ENCODE measurements around the gene LCLAT1. TPM values are rescaled to one million over a fixed set of nuclear protein-coding genes. Genes with fewer than 3 reads are reported as not detected.
"Not testable (repeated sequence)": the region's sequence is repeated elsewhere in the genome, so short reads cannot be mapped to it uniquely, and the experiment has no call there.

LCLAT1 gene
- total RNA-seq, 1 experiment from 2014 or later: 36.0 TPM

DNA sequence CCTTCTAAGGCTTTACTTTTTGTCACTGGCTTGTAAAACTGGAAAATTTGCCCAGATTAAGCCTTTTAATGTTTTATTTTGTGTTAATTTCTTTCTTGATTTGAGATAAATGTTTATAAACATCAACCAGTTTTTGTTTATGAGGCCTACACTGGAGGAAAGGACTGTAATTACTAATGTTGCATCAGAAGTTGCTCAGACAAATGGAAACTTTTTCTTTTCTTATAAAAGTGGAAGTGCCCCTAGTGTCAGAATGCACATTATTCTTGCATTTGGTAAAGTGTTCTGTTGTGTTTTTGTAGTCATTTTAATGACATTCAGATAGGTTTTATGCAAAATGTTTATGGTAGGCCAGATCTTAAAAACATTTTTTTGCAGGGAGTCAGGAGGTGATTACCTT is 25.3 kb downstream of the LCLAT1 start:
- in situ Hi-C loops (cut with HindIII; ENCODE audit: low pct_unique_long_range_greater_than_20kb, low sequenced_read_pairs): no loop called here
- no peak for DNase-seq (ENCODE audit: low read depth)

DNA sequence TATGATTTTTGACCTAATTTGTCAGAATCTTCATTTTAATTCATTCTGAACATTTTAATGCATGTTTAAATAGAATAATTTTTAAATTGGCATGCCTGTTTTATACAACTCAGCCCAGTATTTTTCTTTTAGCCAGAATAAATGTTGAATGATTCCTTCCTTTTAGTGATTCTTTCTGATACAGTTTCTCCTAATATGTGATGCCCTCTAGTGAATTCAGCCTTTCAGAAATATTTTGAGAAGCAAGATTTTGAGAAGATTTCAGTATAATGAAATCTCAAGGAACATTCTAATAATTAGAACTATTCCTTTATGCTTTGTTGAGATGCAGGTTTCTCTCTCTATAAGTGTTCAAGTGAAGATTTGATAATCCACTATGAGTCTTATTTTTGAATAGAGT is 28.5 kb downstream of the LCLAT1 start:
- in situ Hi-C loops (cut with HindIII; ENCODE audit: low pct_unique_long_range_greater_than_20kb, low sequenced_read_pairs): no loop called here
- no peak for DNase-seq (ENCODE audit: low read depth)

DNA sequence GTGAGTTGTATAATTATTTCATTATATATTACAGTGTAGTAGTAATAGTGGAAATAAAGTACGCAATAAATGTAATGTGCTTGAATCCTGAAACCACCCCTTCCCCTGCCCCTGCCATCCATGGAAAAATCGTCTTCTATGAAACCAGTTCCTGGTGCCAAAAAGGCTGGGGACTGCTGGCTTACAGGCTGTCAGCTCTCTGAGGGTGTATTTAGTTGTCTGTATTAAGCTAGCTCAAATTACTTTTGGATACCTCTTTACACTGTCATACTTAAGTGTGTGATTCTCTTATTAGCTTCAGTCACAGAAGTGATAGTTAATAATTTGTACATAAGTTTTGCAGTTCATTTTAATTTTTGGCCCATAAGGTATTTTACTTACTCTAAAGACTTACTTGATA is 29.6 kb downstream of the LCLAT1 start:
- in situ Hi-C loops (cut with HindIII; ENCODE audit: low pct_unique_long_range_greater_than_20kb, low sequenced_read_pairs): no loop called here
- DNase-seq (ENCODE audit: low read depth): no peak

DNA sequence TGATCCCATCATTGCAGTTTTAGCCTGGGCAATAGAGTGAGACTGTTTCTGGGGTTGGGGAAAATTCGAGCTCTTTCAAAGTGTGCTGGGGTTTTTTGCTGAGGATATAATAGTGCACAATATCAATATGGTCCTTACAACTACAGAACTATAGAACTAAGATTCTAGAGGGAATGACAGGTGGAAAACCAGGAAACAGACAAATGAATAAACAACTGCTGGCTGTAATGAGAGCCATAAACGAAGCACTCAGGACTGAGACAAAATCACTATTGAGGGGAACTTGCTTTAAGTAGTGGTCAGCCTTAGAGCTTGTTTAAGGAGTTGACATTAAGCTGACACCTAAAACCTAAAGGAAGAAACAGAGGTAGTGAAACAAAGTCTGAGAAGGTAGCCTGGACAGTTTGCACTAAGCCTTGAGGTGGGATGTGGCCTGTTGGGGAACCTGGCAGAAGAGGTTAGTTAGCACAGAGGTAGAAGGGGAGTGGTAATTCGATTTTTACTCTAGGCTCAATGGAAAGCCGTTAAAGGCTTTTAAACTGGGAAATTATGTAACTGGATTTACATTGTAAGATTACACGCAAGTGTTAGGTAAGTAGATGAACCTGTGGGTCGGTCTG is 33.8 kb downstream of the LCLAT1 start:
- DNase-seq (ENCODE audit: low read depth): no peak

DNA sequence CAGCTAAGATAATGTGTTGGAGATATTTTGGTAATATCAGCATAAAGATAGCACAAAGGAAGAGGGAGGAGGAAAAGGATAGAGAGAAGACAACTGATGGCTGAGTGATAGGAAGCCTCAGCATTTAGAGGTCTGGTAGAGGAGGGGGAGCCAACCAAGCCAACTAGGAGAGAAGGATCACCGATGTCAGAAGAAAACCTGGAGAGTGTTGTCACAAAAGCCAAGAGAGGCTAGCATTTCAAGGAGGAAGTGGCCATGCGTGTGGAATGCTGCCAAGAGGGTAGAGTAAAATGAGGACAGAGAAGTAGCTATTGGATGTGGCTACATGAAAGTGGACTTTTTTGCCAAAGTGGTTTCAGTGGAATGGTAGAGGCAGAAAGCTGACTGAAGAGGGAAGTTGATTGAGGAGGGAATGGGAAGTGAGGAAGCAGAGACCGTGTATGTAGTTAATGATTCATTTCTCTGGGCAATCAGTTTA is 34.3 kb downstream of the LCLAT1 start:
- in situ Hi-C loops (cut with HindIII; ENCODE audit: low pct_unique_long_range_greater_than_20kb, low sequenced_read_pairs): no loop called here
- no peak for DNase-seq (ENCODE audit: low read depth)

More for the DNA sequence above, 33.8 kb downstream of the LCLAT1 start:
- in situ Hi-C loops (cut with HindIII; ENCODE audit: low pct_unique_long_range_greater_than_20kb, low sequenced_read_pairs): no loop called here

DNA sequence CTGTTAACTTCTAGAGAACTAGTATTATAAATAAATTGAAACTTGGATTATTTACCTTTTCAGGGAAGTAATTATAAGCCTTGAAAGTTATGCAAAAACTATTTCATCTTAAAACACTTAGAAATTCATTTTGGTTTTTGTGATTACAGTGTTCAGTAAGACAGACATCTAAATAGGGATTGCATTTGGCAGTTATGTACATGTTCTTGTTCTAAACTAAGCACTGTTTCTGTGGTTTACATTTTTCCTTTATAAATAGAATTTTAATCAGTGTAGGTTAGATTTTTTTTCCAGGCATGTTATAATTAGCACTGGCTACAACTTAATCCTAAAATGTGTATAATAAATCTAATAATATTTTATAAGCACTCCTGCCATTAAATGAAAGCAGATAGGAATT is 35.0 kb downstream of the LCLAT1 start:
- in situ Hi-C loops (cut with HindIII; ENCODE audit: low pct_unique_long_range_greater_than_20kb, low sequenced_read_pairs): no loop called here
- no peak for DNase-seq (ENCODE audit: low read depth)

DNA sequence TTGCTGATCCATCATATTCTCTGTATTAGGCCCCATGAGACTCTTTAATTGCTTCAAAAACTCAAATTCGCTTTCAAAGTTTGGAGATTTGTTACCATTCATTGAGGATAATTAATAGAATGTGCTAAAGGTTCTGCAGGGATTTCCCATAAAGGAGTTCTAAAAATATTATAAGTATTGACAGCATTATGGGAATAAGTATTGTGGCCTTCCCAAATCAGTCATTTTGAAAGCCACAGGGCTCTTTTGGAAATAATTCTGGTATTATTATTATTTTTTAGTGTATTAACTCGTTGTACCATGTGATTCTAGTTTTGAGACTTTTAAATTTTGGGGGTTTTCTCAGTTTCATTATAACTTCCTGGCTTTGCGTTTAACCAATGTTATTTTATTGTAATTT is 37.1 kb downstream of the LCLAT1 start:
- in situ Hi-C loops (cut with HindIII; ENCODE audit: low pct_unique_long_range_greater_than_20kb, low sequenced_read_pairs): no loop called here
- DNase-seq (ENCODE audit: low read depth): no peak

DNA sequence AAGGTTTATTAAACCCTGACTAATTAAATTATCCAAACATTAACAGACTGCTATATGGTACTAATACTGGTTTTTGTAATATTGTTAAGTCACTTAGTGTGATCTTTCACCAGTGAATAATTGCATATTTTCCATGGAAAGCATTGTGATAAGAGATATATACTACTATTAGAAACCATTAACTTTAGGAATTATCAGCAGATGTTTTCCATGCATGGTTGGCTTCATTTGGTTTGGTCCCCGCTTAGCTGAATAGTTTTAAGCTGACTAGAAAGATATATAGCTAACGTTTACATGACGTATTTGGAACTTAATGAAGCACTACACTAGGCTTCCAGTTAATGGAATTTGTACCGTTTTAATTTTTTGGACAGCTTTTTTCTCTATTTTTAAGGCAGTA is 37.9 kb downstream of the LCLAT1 start:
- in situ Hi-C loops (cut with HindIII; ENCODE audit: low pct_unique_long_range_greater_than_20kb, low sequenced_read_pairs): no loop called here
- DNase-seq (ENCODE audit: low read depth): no peak

DNA sequence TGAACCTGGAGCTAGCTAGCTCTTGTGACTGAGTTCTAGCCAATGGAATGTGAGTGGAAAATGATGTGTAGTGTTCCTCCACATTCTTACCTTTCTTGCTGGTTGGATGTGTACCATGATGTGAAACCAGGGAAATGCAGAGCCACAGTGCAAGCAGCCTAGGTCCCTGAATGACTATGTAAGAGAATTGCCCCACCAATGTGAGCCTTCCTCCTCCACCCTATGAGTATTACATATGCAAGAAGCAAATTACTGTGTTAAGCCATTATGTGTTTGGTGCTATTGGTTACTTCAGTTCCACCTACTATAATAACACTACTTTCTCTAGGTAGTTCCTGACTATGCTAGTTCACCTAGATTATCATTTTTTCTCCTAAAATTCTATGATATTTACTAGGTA is 39.6 kb downstream of the LCLAT1 start:
- DNase-seq (ENCODE audit: low read depth): no peak
- in situ Hi-C loops (cut with HindIII; ENCODE audit: low pct_unique_long_range_greater_than_20kb, low sequenced_read_pairs): no loop called here

DNA sequence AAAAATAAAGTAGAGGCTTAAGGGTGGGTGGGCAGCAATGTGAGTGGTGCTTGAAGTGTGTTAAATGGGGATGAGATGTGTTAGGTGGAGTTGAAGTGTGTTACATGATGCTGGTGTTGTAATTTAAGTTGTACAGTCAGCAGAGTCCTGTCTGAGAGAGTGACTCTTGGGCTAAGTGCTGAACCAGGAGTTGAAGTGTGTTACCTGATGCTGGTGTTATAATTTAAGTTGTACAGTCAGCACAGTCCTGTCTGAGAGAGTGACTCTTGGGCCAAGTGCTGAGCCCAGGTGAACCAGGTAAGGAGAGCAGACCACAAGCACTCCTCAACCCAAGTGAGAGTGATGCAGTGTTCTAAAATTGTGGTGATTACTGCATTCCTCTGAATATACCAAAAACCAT is 40.6 kb downstream of the LCLAT1 start:
- DNase-seq (ENCODE audit: low read depth): no peak
- in situ Hi-C loops (cut with HindIII; ENCODE audit: low pct_unique_long_range_greater_than_20kb, low sequenced_read_pairs): no loop called here

DNA sequence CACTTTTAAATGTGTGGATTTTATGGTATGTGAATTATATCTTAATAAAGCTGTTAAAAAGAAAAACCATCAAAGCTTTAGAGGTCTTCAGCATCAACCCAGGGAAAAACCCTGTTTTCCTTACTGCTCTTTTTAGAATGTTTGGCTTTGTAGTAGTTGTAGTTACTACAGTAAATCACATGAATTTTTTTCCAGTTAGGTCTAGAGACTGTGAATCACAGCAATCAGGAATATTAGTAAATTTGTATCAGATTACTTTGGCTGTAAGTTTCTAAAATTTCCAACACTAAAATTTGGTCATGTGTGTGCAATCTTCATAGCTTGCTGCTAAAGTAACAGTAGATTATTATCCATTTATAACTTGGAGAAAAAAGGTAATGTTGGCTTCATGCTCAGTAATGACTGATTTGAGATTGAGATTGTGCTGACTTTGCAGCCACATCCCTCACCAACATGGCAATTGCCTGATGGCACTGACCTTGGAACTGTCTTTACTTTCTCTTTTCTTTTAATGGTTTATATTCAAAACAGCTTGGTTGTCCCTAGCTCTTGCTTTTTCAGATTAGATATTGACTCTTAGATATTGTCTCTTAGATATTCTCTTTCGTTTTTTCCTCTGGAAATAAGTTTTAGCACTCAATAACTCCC is 41.1 kb downstream of the LCLAT1 start:
- DNase-seq (ENCODE audit: low read depth): no peak
- in situ Hi-C loops (cut with HindIII; ENCODE audit: low pct_unique_long_range_greater_than_20kb, low sequenced_read_pairs): no loop called here

DNA sequence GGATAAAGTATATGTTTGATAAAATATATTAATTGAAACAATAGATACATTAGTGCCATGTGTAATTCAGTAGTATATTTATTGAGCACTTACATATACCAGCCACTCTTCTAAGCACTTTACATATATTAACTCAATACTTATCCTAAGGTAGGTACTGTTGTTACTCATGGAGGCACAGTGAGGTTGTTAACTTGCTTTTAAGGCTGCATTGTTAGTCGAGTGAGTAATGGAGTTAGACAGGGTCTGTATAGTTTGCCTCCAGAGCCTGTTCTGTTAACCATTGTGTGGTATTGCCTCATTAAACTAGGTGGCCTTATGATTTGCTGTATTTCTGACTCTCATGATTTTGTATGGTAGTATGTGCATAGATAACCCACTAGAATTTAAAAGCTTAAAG is 44.2 kb downstream of the LCLAT1 start:
- DNase-seq (ENCODE audit: low read depth): no peak

DNA sequence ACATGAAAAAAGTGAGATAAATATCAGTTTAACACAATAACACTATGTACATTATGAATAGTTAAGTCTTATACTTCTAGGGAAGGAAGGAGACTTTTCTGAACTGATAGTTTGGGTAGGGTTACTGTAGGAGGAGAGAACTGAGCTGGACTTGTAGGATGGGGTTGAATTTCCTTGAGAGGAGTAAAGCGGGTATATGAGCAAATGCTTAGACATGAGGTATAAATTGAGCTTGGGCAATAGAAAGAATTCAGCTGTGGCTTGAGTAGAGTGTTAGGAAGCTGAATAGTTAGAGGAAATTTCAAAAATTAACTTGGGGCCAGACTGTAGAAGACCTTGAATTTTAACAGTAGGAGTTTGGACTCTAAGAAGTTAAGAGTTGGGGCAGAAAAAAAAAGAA is 45.1 kb downstream of the LCLAT1 start:
- no peak for DNase-seq (ENCODE audit: low read depth)
- in situ Hi-C loops (cut with HindIII; ENCODE audit: low pct_unique_long_range_greater_than_20kb, low sequenced_read_pairs): no loop called here

More for the DNA sequence above, 44.2 kb downstream of the LCLAT1 start:
- in situ Hi-C loops (cut with HindIII; ENCODE audit: low pct_unique_long_range_greater_than_20kb, low sequenced_read_pairs): no loop called here

DNA sequence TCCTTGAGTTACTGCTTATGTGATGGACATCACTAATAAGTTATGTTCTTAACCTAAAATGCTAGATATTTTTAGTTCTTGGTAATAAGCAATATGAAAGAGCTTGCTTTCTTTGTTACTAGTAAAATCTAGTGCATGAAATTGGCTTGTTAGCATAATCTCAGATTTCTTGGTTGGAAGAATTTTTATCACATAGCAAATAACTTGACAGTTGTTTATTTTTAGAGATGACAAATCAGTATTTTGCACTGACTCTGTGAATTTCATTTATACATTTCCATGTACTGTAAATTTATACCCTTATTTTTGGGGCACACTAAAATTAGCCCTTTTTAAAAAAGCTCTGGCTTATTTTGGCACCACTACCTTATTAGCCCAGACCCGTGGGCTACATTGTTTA is 45.6 kb downstream of the LCLAT1 start:
- in situ Hi-C loops (cut with HindIII; ENCODE audit: low pct_unique_long_range_greater_than_20kb, low sequenced_read_pairs): no loop called here
- no peak for DNase-seq (ENCODE audit: low read depth)

DNA sequence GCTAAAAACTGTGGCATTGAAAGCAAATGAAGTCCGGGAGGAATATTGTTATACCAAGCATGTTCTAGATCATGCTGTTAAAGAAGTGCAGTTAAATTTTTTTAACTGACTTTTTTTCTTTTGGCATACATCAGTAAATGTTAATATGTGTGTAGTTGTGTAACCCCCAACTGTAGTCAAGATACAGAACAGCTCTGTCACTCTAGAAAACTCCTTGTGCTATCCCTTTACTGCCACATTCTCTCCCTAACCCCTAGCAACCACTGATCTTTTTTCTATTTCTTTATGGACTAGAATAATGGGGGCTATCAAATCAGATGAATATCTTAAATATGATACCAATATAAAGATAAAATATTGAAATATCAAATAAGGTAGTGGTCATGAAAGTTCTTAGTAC is 46.4 kb downstream of the LCLAT1 start:
- DNase-seq (ENCODE audit: low read depth): no peak
- in situ Hi-C loops (cut with HindIII; ENCODE audit: low pct_unique_long_range_greater_than_20kb, low sequenced_read_pairs): no loop called here

DNA sequence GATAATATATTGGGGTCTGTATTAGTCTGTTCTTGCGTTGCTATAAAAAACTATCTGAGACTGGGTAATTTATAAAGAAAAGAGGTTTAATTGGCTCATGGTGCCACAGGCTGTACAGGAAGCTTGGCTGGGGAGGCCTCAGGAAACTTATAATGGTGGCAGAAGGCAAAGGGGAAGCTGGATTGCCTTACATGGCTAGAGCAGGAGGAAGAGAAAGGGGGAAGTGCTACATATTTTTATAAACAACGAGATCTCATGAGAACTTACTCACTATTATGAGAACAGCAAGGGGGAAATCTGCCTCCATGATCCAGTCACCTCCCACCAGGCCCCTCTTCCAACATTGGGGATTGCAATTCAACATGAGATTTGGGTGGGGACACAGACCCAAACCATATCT is 48.9 kb downstream of the LCLAT1 start:
- in situ Hi-C loops (cut with HindIII; ENCODE audit: low pct_unique_long_range_greater_than_20kb, low sequenced_read_pairs); DNase-seq (ENCODE audit: low read depth): not testable (repeated sequence)

DNA sequence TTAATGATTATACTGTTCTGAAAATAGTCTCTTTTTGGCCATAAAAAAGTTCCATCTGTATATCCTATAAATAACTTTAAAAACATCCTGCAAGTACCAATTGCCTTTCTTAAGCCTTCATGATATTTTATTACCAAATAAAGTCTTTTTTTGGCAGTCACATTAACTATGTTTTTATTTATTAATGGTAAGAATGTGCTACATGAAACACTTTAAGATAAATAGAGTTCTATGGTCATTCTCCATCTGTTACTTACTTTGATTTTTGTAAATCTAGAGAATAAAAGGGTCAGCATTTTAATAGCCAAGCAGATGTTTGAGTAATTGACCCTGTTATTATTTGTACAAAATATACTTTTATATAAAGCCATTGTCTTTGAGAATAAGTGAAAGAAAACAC is 52.6 kb downstream of the LCLAT1 start:
- in situ Hi-C loops (cut with HindIII; ENCODE audit: low pct_unique_long_range_greater_than_20kb, low sequenced_read_pairs): no loop called here
- DNase-seq (ENCODE audit: low read depth): no peak

DNA sequence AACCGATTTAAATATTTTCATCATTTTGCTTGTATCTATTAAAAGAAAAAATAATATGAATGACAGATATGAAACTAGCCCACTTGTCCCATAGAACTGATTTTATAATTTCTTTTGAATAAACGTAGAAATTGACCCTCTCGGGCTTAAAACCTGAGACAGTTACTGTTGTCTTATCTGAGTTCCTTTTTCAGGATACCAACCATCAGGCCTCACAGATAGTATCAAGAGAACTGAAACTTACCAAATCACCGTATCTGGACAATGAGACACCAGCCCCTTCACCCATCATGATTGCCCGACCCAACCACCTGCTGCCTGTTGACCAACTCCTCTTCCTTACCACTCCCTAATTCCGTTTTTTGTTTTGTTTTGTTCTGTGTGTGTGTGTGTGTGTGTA is 53.7 kb downstream of the LCLAT1 start:
- DNase-seq (ENCODE audit: low read depth): no peak

DNA sequence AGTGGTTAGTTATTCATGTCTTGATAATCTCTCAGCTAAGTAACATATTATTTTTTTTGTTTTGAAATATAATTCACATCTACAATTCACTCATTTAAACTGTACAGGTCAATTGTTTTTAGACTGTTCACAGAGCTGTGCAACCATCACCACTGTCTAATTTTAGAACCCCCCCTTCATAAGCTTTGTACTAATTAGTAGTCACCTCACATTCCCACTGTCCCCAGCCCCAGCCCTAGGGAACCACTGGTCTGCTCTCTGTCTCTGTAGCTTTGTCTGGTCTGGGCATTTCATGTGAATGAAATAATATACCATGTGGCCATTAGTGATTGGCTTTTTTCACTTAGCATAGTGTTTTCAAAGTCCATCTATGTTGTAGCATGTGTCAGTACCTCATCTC is 55.3 kb downstream of the LCLAT1 start:
- no peak for DNase-seq (ENCODE audit: low read depth)
- in situ Hi-C loops (cut with HindIII; ENCODE audit: low pct_unique_long_range_greater_than_20kb, low sequenced_read_pairs): no loop called here

More for the DNA sequence above, 53.7 kb downstream of the LCLAT1 start:
- in situ Hi-C loops (cut with HindIII; ENCODE audit: low pct_unique_long_range_greater_than_20kb, low sequenced_read_pairs): no loop called here

DNA sequence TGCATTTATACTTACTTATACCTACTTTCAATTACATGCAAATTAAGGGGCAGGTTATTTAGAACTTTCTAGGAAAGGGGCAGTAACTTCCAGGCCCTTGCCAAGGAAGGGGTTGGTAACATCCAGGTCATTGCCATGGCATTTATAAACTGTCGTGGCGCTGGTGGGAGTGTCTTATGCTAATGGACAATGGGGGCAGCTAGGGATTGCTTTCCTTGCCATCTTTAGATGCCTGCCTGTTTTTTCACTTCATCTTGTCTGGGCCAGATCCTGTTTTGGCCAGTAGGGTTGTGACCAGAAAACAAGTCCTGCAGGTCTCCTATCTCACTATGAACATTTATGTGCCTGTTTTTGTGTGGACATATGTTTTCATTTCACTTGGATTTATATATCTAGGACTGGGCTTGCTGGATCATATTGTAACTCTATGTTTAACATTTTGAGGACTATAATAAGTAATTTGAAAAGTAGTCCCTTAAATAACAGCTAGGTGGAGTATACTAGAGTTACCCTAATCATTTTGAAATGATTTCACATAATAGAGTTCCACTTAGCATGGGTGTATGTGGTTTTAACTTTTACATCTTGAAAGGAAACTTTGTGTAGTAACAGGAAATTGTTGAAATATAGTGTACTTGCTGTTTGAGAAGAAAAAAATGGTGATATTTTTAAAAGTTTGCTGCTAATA is 56.1 kb downstream of the LCLAT1 start:
- in situ Hi-C loops (cut with HindIII; ENCODE audit: low pct_unique_long_range_greater_than_20kb, low sequenced_read_pairs): no loop called here
- DNase-seq (ENCODE audit: low read depth): no peak
